Chondrocyte (in vitro differentiated cells): ENCODE data around the gene NEK6. TPM values are rescaled to one million over a fixed set of nuclear protein-coding genes. Genes with fewer than 3 reads are reported as not detected.
A peak's percentile ranks its signal among the peaks of the same experiment; 100 is the strongest.

Experiments used
- DNase-seq: peaks from one replicate; pipeline ENCODE4 v3.0.0; 2021; ENCODE audit warnings: mixed read lengths, low spot score
- H3K27ac Mint-ChIP-seq: one replicate; pipeline ENCODE4 v1.8.0; 2021; ENCODE audit warnings: mild to moderate bottlenecking, moderate library complexity, mixed read lengths; ENCODE audit not compliant: unreplicated experiment
- H3K27me3 Mint-ChIP-seq: 2 replicates; pipeline ENCODE4 v1.8.0; 2021; ENCODE audit warnings: low read depth, mixed read lengths
- H3K36me3 Mint-ChIP-seq: 2 replicates; pipeline ENCODE4 v1.8.0; 2021; ENCODE audit warnings: low read depth, mixed read lengths
- H3K4me1 Mint-ChIP-seq: 2 replicates; pipeline ENCODE4 v1.8.0; 2021; ENCODE audit warnings: low read depth, mild to moderate bottlenecking, mixed read lengths
- H3K4me3 Mint-ChIP-seq: one replicate; pipeline ENCODE4 v1.8.0; 2021; ENCODE audit warnings: mild to moderate bottlenecking, moderate library complexity, mixed read lengths; ENCODE audit not compliant: unreplicated experiment
- H3K9me3 Mint-ChIP-seq: 2 replicates; pipeline ENCODE4 v1.8.0; 2021; ENCODE audit warnings: low read depth, mixed read lengths
- total RNA-seq: library from RNA; stranded (reverse); gene quantifications from 3 replicates; pipeline ENCODE4 v1.2.1, GENCODE V29; 2021
- TF ChIP-seq, protein P1 (sequence below): fragments of 200-600 bp; sonication (generic); IDR thresholded peaks from 2 replicates; pipeline ENCODE4 v1.5.0; 2021; ENCODE audit warnings: antibody characterized with exemption, mild to moderate bottlenecking, moderate library complexity

Gene NEK6
- total RNA-seq, 1 donor from 2014 or later = 110 TPM

DNA sequence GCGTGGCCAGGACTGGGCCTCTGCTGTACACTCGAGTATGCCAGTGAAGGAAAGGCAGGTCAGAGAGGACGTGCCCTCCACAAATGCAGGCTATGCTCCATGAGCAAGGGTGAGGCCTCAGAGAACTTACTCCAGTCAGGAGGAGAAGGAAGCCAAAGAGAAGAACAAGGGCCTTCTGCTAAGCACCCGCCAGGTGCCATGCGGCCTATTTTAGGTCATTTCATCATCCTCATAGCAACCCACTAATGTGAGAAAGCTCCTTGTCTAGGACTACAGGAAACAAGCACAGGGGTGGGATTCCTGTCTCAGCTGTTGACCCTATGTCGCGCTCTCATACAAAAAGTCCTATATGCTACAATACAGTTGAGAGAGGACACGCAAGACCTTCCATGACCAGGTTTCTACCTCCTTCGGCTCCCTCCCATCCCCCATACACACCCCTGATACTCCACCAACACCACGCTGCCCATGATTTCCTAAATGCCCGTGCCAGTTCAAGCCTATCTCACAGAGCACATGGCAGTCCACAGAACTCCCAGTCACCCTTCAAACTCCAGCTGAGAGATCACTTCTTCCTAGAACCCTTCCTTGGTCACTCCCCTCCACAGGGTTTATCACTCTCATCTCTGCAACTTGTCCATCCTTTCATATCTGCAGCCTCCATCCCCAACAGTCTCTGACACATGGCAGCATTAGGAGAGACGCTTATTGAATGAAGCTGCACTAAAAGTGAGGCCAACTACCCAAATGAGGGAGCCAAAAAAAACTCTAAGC is 130.7 kb downstream of the NEK6 start:
- H3K4me3 Mint-ChIP-seq = no peak overlapping the region
- H3K27me3 Mint-ChIP-seq = no peaks in the 10 kb centered on the region
- DNase-seq = no peak
- H3K27ac Mint-ChIP-seq = peak overlapping the region; percentile 61
- peaks cover 47% of the 10 kb centered on the region for H3K4me1 Mint-ChIP-seq
- TF ChIP-seq, protein P1, sequence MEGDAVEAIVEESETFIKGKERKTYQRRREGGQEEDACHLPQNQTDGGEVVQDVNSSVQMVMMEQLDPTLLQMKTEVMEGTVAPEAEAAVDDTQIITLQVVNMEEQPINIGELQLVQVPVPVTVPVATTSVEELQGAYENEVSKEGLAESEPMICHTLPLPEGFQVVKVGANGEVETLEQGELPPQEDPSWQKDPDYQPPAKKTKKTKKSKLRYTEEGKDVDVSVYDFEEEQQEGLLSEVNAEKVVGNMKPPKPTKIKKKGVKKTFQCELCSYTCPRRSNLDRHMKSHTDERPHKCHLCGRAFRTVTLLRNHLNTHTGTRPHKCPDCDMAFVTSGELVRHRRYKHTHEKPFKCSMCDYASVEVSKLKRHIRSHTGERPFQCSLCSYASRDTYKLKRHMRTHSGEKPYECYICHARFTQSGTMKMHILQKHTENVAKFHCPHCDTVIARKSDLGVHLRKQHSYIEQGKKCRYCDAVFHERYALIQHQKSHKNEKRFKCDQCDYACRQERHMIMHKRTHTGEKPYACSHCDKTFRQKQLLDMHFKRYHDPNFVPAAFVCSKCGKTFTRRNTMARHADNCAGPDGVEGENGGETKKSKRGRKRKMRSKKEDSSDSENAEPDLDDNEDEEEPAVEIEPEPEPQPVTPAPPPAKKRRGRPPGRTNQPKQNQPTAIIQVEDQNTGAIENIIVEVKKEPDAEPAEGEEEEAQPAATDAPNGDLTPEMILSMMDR = no peak
- peaks cover 5% of the 10 kb centered on the region for H3K36me3 Mint-ChIP-seq
- no peaks in the 10 kb centered on the region for H3K9me3 Mint-ChIP-seq

DNA sequence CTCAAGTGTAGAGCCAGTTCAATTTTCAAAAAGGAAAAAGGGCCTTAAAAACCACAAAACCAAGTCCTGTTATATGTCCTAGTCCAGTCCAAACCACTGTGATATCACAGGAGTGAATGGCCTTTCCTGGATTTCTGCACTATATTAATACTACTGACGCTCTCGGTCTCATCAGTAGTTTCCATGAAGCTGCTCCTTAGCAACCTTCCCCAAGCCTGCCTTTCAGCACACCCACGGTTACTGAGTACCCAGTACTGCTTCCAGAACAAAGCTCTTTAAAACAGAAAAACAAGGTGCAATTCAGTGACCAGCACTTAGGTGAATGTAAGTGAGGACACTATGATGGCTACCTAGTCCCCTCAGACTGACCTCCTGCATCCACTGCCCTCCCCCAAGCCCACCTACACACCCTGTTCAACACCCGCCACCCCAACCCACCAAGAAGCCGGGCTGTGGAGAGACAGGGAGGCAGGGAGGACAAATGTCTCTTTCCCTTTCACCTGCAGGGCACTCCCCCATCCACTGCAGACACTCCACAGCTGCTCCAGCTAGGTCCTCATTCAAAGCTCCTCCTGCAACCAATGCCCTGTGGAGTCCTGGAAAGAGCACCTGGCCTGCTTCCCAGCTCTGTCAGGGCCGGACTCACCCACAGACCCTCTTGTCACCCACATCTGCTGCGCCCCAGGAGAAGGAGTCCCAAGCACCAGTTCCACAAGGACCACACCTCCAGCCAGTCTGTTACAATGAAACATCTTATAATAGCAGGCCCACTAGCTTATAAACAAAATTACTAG is 131.6 kb downstream of the NEK6 start:
- Mint-ChIP-seq H3K27me3 (no peaks in the 10 kb centered on the region), H3K36me3 (no peaks in the 10 kb centered on the region), H3K9me3 (no peaks in the 10 kb centered on the region), H3K27ac (no peak overlapping the region), H3K4me1 (peaks cover 47% of the 10 kb centered on the region), H3K4me3 (no peak overlapping the region)
- TF ChIP-seq, protein P1 = no peak
- no peak for DNase-seq

- DNase-seq = no peak
Observed at GRCh38 chr9:124390794-124391658, 133.3 kb downstream of the NEK6 start.

GRCh38 chr9:124392254-124392870 is 134.6 kb downstream of the NEK6 start:
- DNase-seq = no peak
- H3K27me3 Mint-ChIP-seq = no peaks in the 10 kb centered on the region
- H3K27ac Mint-ChIP-seq = peak overlapping the region; percentile 77
- H3K4me3 Mint-ChIP-seq = no peak overlapping the region
- TF ChIP-seq, protein P1 = no peak
- H3K4me1 Mint-ChIP-seq = peaks cover 38% of the 10 kb centered on the region
- H3K9me3 Mint-ChIP-seq = no peaks in the 10 kb centered on the region
- peaks cover 2% of the 10 kb centered on the region for H3K36me3 Mint-ChIP-seq

More at GRCh38 chr9:124390794-124391658, 133.3 kb downstream of the NEK6 start:
- no peaks in the 10 kb centered on the region for H3K27me3 Mint-ChIP-seq
- no peak overlapping the region for H3K4me3 Mint-ChIP-seq
- H3K9me3 Mint-ChIP-seq = no peaks in the 10 kb centered on the region
- TF ChIP-seq, protein P1 = no peak
- H3K27ac Mint-ChIP-seq = no peak overlapping the region
- H3K4me1 Mint-ChIP-seq = peaks cover 44% of the 10 kb centered on the region
- no peaks in the 10 kb centered on the region for H3K36me3 Mint-ChIP-seq
